Retina (tissue), 1 donor: Measurements from ENCODE around the gene EDAR.

Experiments
- DNase-seq: peaks from one replicate; pipeline ENCODE4 v3.0.0-alpha.2; 2016

Gene EDAR

DNA sequence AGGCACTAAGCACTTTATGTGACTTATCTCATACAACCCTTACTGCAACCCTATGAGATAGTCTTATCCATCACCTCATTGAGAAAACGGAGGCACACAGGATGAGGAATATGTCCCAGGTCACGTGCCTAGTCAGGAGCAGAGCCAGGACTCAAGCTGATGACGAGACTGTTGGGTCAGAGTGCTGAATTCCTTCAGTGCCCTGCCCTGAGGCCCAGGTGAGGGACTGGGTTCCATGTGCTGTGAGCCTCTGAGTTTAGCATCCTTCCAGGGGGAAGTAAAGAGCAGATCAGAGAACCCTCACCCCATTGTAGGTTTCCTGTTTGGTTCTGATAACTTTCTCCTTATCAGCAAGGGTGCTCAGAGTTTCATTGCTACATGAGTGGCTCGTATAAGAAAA, 11.7 kb upstream of the EDAR start:
- DNase-seq: no peak

DNA sequence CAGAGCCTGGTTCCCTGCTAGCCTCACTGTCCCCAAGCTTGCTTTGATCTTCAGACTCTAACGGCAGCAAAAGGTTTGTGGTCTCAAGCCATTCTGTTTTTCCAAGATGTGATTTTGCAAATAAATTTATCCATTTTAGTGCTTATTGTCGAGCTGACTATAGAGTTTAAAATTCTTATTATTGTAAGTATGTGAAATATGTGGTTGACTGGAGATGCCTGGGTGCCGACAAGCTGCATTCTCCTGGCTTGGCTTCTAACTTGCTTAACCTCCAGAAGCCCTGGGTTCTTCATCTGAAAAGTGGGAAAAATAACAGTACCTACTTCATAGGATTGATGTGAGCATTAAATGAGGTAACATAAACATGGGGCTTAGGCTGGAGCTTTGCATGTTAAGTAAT, 9.9 kb upstream of the EDAR start:
- no peak for DNase-seq

DNA sequence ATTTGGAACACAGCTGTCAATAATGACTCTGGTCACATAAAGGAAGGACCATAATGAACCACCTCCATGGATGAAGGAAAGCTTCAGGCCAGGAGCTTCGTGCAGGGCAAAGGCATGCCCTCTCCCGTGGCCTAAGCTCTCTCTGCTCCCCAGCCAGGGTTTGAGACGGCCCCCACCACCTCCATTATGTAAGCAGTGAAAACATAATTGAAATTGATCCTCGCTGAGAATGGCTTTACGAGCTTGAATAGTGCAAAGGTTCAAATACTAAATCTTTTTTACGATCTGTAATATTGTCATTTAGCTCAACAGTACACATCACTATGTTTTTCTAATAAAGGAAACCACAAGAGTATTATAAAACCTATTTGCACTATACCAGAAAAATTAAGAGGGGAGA, 5.2 kb upstream of the EDAR start:
- DNase-seq: no peak

DNA sequence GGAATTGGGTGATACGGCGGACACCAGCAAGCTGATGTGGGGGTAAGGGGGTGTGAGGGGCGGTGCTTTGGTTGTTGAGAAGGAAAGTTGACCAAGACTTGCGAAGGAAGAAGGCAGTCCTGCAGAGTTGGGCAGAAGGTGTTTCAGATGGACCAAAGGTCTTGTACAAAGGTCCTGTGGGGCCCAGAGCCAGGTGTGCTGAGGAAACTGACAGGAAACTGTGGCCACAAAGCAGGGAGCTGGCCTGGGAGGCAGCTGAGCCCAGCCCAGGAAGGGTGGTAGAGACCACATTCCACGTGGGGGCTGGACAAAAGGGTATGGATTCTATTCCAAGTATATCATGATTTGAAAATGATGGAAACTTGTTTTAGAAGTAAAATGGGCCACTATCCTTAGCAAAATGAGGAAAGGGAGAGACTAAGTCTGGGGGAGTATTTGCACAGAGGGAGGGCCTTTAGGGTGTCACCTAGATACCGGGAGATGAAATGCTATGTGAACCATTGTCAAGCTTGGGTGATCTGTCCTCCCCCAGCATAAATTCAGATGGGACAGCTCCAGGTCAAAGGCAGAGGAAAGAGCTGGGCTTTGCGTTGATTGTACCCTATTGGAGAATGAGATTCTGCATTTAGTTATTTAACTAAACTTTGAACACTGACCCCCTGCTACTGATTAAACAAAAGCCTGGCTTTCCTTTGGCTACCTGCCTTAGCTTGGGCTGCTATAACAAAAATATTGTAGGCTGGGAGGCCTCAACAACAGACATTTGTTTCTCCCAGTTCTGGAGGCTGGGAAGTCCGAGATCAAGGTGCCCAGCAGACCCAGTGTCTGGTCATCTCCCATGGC, 4.3 kb upstream of the EDAR start:
- DNase-seq: no peak

DNA sequence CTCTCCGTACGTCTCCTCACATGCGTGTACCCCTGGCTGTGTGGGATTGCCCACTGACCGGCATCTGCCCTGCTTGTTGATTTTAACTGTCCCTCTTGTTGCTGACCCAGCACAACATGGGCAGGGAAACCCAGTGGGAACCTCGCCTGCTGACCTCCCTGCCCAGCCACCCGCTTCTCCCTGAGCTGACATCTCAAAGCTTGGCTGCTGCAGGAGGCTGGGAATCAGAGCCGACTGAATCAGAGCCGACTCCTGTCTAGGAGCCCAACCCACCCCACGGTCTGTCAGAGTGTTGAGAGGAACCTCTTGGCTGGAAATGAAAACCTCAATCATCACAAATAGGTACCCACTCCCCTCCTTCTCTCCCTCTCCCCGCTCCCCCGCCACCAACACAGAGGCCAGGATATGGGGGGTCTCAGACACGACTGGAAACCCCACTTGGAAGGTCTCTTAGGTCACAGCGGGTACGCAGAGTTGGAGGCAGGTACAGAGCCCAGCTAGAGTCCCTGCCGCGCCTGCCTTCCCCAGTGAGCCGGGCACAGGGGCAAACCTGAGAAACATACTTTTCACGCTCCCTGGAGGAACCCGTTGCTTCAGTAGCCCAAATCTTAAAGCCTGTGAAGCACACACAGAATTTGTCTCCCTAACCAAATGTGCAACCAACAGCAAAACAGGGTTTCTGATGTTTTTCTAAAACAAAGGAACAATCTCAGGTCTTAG, 784 bp downstream of the EDAR start:
- DNase-seq: no peak

DNA sequence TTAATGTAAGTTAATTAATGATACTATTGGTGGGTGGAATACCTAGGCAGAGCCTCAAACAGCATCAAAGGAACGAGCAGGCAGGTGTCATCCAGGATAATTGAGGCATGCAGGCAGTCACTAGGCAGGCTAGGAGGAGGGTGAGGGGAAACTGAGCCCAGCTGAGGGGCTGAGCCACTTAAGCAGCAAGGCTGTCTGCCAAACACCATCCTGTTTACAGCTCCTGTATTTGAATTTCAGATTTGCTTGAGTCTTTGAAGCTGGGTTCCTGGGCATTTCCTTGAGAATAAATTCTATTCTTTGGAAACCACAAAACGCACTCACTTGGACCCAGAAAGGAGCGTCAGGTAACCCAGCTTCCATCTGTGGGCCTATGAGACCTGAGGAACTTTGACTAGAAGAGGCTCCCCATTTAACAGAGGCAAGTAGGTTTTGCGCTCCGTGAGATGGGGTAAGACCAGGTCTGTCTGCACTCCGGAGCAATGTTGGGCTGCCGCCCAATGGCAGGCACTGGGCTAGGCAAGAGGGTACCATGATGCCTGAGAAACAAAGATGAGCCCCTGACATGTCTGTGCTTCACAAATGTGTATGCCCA, 2.0 kb downstream of the EDAR start:
- no peak for DNase-seq

DNA sequence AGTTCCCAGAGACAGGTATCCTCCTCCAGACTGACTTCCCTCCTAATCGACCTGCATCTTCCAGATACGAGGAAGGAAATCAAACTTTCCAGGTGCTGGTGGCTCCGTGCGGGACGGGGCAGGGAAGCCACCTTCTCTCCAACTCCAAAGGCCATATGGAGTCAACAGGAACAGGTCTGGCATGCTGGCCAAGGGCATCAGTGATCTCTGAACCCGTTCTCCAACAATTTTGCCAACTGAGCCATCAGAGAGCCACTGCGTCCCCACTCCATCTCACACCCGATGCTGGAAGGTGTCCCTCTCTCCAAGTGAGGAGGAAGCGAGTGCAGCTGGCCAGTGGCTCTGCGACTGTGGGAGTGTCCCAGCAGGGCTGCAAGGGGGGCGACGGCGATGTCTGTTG, 5.4 kb downstream of the EDAR start:
- DNase-seq: no peak

DNA sequence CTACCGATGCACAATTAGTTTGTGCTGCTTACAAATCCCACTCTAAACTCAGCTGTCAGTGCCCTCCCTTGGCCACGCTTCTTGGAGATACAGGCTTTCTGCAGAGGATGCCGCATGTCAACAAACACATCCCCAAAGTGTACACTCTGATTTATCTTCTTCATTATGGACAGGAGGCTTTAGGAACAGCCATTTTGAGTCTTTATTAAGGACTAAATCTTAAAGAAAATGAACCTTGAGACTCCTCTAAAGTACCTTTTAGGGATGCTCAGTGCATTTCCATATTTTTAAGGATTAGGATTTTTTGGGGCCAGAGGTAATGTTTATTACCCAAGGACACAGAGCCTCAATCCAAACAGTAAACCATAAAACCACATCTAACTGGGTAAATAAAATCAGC, 6.0 kb downstream of the EDAR start:
- DNase-seq: no peak

DNA sequence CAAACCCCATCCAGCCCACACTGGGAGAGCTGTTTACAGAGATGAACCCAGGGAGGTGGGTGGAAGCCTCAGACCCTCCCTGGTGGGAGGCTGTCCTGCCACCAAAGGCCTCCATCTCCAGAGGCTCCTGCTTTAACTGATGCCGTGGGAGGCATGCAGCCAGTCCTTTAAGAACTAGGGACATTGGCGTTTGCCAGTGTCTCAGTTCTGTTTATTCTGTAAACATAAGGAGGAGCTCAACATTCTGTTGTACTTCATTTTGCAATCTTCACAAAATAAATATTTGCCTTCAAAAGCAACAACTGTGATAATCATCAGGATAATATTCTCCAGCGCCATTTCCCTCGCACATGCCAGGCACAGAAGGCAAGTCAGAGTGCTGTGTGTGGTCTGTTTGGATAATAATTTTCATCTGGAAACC, 6.8 kb downstream of the EDAR start:
- no peak for DNase-seq

DNA sequence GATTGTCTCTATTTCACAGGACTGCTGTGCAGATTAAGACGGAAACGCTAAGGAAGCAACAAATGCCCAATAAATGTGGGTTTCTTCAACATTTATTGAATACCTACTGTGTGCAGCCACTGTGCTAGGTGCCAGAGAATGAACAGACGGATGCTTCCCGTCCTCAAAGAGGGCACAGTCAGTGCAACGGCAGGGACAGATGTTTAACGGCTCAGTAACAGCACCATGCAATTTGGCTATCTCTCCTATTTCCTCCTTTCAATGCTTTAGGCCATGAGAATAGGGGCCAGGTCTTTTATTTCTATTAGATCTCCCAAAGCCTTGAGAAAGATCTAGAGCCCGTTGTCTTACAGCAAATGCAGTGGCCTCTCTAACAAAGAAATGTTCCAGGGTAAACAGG, 7.2 kb downstream of the EDAR start:
- DNase-seq: no peak

DNA sequence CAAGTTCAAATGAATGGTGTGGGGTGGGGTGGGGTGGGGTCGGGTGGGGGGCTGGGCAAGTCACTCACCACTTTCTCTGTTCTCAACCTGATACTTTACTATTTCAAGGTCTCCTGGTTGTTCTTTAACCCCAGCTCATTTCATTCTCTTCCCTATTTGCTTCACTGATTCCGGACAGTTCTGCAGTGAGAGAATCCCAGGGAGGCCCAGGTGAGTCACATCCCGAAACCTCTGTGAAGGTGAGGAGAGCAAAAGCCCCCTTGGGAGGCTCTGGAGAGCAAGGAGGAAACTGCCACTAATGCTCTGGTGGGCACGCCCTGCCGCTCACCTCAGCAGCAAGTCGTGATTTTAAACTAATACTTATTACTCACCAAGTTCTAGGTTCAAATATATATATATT, 8.9 kb downstream of the EDAR start:
- DNase-seq: no peak

DNA sequence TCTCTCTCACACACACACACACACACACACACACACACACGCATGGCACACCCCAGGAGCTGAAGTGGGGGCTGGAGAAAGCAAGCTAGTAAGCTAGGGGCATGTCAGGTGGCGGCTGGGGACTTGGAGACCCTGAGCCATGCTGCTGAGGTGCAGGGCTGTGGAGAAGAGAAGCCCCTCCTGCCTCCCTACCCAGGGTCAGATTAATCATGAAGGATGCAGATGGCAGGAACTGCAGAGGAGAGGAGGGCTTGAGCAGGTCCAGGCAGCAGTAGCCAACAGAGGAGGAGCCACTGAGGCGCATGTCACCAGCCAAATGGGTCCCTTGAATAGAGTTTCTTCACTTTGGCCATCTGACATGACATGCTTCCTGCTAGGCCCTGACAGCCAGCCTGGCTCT, 9.6 kb downstream of the EDAR start:
- DNase-seq: no peak

DNA sequence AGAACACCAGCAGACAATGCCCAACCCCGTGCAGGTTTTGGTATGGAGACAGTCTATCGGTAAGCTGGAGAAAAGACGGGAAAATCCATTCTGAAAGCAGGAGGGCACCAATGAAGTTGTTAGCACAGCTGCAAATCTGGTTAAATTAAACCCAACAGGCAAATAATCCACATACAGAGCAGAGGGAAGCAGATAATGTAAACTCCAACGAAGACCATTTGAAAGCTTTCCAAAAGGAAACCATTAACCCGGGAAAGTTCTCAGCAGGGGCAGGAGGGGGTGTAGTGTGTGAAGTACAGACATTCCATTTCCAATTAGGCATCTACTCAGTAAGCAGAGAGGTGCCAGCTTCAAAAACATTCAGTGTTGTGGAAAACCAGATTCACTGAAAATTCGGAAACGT, 10.3 kb downstream of the EDAR start:
- peak; percentile 28 for DNase-seq

DNA sequence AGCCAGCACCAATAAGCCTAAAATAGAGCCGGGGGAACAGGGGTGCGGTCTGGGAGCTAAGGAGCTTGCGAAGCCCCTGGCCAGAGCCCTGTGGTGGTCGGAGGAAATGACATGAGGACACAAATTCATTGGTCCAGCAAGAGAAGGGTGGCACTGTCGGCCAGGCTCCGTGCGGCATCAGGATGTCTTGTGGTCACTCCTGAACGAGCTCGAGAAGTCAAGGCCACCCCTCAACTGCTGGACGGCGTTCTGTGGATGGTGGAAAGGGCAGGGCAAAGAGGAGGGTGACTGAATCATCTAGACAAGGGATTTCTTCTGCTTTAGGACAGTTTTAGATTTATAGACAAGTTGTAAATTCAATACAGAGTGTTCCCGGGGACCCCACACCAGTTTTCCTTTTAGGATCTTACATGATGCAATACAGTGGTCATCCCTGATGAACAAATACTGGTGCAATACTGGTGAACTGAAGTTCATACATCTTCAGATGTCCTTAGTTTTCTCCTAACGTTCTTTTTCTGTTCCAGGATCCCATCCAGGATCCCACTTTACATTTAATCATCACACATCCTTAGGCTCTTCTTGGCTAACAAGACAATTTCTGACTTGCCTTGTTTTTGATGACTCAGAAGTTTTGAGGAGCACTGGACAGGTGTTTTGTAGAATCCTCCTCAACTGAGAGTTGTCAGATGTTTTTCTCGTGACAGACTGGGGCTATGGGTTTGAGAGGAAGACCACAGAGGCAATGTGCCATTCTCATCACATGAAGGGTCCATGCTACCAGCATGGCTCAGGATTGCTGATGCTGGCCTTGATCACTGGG, 13.2 kb downstream of the EDAR start:
- no peak for DNase-seq

DNA sequence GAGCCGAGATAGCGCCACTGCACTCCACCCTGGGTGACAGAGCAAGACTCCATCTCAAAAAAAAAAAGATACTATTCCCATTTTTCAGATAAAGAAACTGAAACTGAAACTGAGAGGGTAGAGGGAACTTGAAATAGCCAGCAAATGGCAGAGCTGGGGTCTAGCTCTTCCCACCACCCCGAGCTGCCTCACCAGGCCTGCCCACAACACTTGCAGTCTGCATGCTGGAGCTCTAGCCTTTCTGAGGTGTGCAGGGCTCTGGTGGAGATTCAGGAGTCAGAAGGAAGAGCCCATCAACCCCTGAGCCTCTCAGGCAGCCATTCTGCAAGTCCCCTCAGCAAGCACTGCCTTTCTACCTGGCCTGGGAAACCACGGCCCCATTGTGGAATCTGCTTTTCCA, 14.3 kb downstream of the EDAR start:
- no peak for DNase-seq

DNA sequence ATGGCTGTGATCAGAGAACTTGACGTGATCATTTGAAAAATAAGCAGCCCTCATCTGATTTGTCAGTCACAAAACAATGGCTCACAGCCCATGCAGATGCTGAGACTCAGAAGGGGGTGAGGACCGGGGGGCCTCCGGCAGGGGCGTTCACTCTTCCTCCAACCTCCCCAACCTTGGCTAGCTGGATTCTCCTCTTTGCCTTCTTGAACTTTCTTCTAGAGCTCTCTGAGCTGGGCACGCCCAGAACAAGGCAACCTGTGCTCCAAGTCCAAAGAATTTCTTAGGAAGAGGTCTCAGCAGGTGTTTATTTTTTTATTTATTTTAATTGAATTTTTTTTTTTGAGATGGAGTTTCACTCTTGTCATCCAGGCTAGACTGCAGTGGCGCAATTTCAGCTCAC, 16.4 kb downstream of the EDAR start:
- DNase-seq: no peak

DNA sequence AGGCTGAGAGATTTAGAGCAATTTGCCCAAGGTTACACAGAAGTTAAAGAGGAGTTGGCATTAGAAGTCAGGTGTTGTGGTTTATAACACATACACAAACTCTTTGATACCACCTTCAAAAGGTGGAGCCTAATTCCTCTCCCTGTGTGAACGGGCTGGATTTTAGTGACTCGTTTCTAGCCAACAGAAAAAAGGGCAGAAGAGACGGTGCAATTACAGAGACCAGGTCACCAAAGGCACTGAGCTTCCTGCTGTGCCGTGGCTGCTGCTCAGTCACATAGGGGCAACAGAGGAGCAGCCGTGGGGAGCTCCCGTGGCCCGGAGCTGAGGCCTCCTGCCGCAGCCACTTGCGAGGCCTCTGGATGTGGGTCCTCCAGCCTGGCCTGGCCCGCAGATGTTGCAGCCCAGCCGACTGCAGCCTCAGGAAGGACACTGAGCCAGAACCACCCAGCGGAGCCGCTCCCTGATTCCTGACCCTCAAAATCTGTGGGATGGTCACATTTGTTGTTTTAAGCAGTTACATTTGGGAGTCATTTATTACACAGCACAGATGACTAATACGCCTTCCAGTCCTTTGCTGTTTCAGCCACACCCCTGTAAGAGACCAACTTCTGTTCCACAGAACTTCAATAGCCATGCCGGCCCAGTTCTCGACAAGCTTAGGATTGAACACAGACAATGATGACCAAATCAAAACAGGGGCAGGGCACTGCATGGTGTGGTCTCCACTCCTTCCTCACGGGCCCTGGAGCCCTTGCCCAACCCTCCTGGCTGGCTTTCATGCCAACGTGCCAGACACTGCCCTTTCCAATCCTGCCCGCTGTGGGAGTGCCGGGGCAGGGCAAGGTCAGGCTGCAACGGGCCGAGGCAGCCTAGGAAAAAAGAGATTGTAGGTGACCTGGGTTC, 17.1 kb downstream of the EDAR start:
- DNase-seq: no peak

DNA sequence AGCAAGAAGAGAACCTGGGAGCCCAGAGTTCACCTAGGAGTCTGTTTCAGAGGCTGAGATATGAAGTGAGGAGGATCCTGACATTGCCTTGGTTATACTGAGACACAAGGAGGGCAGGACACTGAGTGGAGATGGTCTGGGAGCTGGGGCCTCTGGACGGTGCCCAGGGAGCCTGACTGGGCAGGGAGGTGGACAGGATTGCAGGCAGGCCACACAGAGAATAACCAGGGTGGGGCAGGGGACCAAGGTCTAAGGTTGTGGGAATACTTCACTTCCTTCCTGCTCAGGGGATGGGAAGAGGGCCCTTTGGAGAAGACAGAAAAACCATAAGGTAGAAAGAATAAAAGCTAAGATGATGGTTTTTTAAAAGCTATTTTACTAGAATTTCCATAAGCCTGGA, 18.7 kb downstream of the EDAR start:
- no peak for DNase-seq

DNA sequence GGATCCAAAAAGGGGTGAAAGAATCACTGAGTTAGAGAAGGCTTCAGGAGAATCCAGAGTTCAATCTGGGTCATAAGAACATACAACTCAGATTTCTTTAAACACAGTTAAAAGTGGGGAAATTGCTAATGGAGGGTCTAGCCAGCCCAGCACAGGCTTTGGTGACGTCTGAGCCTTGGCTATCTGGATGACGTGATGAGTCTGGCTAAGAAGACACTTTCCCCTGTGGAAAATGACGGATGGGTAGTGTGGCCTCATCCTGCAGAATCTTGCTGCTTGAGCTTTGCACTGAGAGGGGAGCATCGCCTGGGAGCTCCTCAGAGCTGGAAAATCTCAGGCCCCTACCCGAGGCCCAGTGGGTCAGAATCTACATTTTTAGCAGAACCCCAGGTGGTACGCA, 19.2 kb downstream of the EDAR start:
- no peak for DNase-seq

DNA sequence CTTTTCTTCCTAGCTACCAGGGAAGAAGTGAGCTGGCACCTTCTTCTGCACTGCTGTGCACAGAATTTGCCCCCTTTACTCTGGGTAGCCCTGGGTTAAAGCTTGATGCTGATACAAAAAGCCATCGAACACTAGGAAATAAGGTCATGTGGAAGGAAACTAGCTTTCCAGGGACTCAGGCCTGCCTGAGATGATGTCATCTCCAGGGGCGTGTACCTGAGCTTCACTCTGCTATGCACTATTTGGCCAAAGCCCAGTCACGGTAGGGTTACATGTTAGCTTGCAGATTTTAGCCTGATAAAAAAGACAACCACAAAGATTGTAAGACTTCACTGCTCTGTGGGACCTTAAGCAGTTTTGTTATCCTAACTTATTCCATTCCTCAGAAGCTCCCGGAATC, 20.4 kb downstream of the EDAR start:
- DNase-seq: no peak

DNA sequence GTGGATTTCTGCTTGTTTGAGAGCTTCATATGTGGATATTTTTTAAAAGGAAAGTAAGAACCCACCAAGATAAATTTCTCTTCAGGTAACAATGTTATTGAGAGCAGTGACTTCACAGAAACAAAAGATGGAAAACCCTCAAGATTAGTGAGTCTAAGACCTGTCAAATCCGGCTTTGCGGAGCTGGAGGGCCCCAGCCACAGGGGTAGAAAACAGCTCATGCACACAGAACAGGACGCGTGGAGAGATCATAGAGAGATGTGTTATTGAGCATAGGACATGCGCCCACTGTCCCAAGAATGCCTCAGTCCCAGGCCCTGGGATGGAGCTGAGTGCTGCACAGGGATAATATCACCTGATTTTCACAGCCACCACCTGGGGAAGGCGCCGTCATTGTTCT, 21.3 kb downstream of the EDAR start:
- DNase-seq: no peak
